SK-N-SH (cell line): ENCODE data around the gene SEZ6. TPM values are rescaled to one million over a fixed set of nuclear protein-coding genes. Genes with fewer than 3 reads are reported as not detected.

Source experiments
- CTCF ChIA-PET: fragments of 300-600, 350-600 bp; formaldehyde crosslinking; extraction: SDS; loops from one replicate; lab custom pipeline; 2021; lab: Yijun Ruan, JAX
- POLR2A ChIA-PET: fragments of 350-600 bp; sonication (Branson Sonifier 250); formaldehyde crosslinking; extraction: SDS; loops from one replicate; lab custom pipeline; 2020; ENCODE audit warnings: antibody characterized with exemption, inconsistent platforms; lab: Yijun Ruan, JAX
- DNase-seq: peaks from one replicate; pipeline ENCODE4 v3.0.0; 2012
- H2AFZ ChIP-seq: fragments of 200-600 bp; sonication (generic); 2 replicates; pipeline ENCODE4 v1.8.1; 2016; ENCODE audit warnings: antibody characterized with exemption, mild to moderate bottlenecking, low read depth
- H3F3A ChIP-seq: fragments of 200-600 bp; sonication (generic); replicated peaks from 2 replicates; pipeline ENCODE3; 2016; ENCODE audit warnings: antibody characterized with exemption, mild to moderate bottlenecking; ENCODE audit not compliant: insufficient read depth
- H3K27ac ChIP-seq, 2 experiments: fragments of 200-500 bp in 1 of 2; fragments of 200-600 bp in 1 of 2; sonication (Bioruptor generic) in 1 of 2; sonication (generic), shearing (Covaris generic) in 1 of 2; 2 replicates each; pipeline versions ENCODE4 v1.5.1 to v1.6.1; 2014 to 2016; ENCODE audit warnings: low read depth in 2 of 2, inconsistent platforms in 1 of 2, low read length in 1 of 2, mild to moderate bottlenecking in 1 of 2, mixed read lengths in 1 of 2
- H3K27me3 ChIP-seq: fragments of 200-600 bp; sonication (generic), shearing (Covaris generic); 2 replicates; pipeline ENCODE4 v1.6.1; 2016; ENCODE audit warnings: mixed run types; ENCODE audit not compliant: insufficient read depth
- H3K36me3 ChIP-seq, 2 experiments: fragments of 200-500 bp in 1 of 2; fragments of 200-600 bp in 1 of 2; sonication (Bioruptor generic) in 1 of 2; sonication (generic) in 1 of 2; replicated peaks in 1 of 2; 2 replicates each; pipeline versions ENCODE3 to v1.5.1; 2014 to 2016; ENCODE audit warnings: low read length in 1 of 2, mild to moderate bottlenecking in 1 of 2; ENCODE audit not compliant: insufficient read depth in 2 of 2, control insufficient read depth in 1 of 2
- H3K4me1 ChIP-seq, 2 experiments: fragments of 200-500 bp in 1 of 2; fragments of 200-600 bp in 1 of 2; sonication (Bioruptor generic) in 1 of 2; sonication (generic), shearing (Covaris generic) in 1 of 2; 2 replicates each; pipeline versions ENCODE4 v1.5.1 to v1.6.1; 2014 to 2016; ENCODE audit warnings: low read depth in 1 of 2, low read length in 1 of 2, mixed run types in 1 of 2; ENCODE audit not compliant: insufficient read depth in 2 of 2, control insufficient read depth in 1 of 2
- H3K4me2 ChIP-seq: fragments of 200-600 bp; sonication (generic), shearing (Covaris generic); 2 replicates; pipeline ENCODE4 v1.6.1; 2017; ENCODE audit warnings: mixed run types
- H3K4me3 ChIP-seq, 2 experiments: fragments of 200-500 bp in 1 of 2; fragments of 200-600 bp in 1 of 2; sonication (Bioruptor generic) in 1 of 2; sonication (generic), shearing (Covaris generic) in 1 of 2; 2 replicates each; pipeline versions ENCODE4 v1.5.1 to v1.8.1; 2014 to 2016; ENCODE audit warnings: low read depth in 2 of 2, inconsistent platforms in 1 of 2, low read length in 1 of 2, mild to moderate bottlenecking in 1 of 2, mixed read lengths in 1 of 2, moderate library complexity in 1 of 2
- H3K79me2 ChIP-seq: fragments of 200-600 bp; sonication (generic); 2 replicates; pipeline ENCODE4 v1.8.1; 2017; ENCODE audit warnings: mild to moderate bottlenecking; ENCODE audit not compliant: insufficient read depth
- H3K9ac ChIP-seq: fragments of 200-600 bp; sonication (generic); 2 replicates; pipeline ENCODE4 v1.6.1; 2017; ENCODE audit warnings: mixed run types
- H3K9me2 ChIP-seq: fragments of 200-600 bp; sonication (generic); 2 replicates; pipeline ENCODE4 v1.6.1; 2017; ENCODE audit warnings: mixed run types
- H3K9me3 ChIP-seq: fragments of 200-600 bp; sonication (generic); 2 replicates; pipeline ENCODE4 v1.6.1; 2017; ENCODE audit warnings: mixed run types, mild to moderate bottlenecking, moderate library complexity
- H4K20me1 ChIP-seq: fragments of 200-600 bp; sonication (generic); 2 replicates; pipeline ENCODE4 v1.6.1; 2017; ENCODE audit warnings: mild to moderate bottlenecking, mixed run types; ENCODE audit not compliant: insufficient read depth
- ELF1 ChIP-seq: IDR thresholded peaks from 2 replicates; pipeline ENCODE4 v1.4.0; 2012
- FOXM1 ChIP-seq: IDR thresholded peaks from 2 replicates; pipeline ENCODE4 v1.4.0; 2012; ENCODE audit warnings: low read depth, mild to moderate bottlenecking
- GATA2 ChIP-seq: sonication (generic); formaldehyde crosslinking; IDR thresholded peaks from 2 replicates; pipeline ENCODE4 v1.5.0; 2020; ENCODE audit warnings: mild to moderate bottlenecking, missing genetic modification reagents
- MEF2A ChIP-seq: IDR thresholded peaks from 2 replicates; pipeline ENCODE4 v1.4.0; 2012; ENCODE audit warnings: low read depth, borderline replicate concordance
- MXI1 ChIP-seq: IDR thresholded peaks from 2 replicates; pipeline ENCODE4 v1.6.1; 2012; ENCODE audit warnings: mild to moderate bottlenecking, low read depth, low read length, improper control_type of control experiment
- NFIC ChIP-seq: IDR thresholded peaks from 2 replicates; pipeline ENCODE4 v1.4.0; 2012; ENCODE audit warnings: borderline replicate concordance
- POLR2AphosphoS5 ChIP-seq: IDR thresholded peaks from 2 replicates; pipeline ENCODE4 v1.6.1; 2012; ENCODE audit warnings: low read depth, low read length
- RAD21 ChIP-seq: IDR thresholded peaks from 2 replicates; pipeline ENCODE4 v1.6.1; 2012; ENCODE audit warnings: mild to moderate bottlenecking, low read length
- RCOR1 ChIP-seq: fragments of 150-350 bp; IDR thresholded peaks from 2 replicates; pipeline ENCODE4 v1.6.1; 2017; ENCODE audit warnings: antibody characterized with exemption, low read length
- REST ChIP-seq: IDR thresholded peaks from 2 replicates; pipeline ENCODE4 v1.6.1; 2012; ENCODE audit warnings: mild to moderate bottlenecking, low read depth, low read length, moderate library complexity
- SIN3A ChIP-seq: IDR thresholded peaks from 2 replicates; pipeline ENCODE4 v1.6.1; 2012; ENCODE audit warnings: low read depth, mild to moderate bottlenecking, low read length, moderate library complexity, borderline replicate concordance
- TAF1 ChIP-seq: IDR thresholded peaks from 2 replicates; pipeline ENCODE4 v1.6.1; 2012; ENCODE audit warnings: low read depth, mild to moderate bottlenecking, low read length, moderate library complexity, borderline replicate concordance
- TCF12 ChIP-seq: IDR thresholded peaks from 2 replicates; pipeline ENCODE4 v1.4.0; 2012
- TEAD4 ChIP-seq: IDR thresholded peaks from 2 replicates; pipeline ENCODE4 v1.4.0; 2012; ENCODE audit warnings: mild to moderate bottlenecking, borderline replicate concordance; ENCODE audit not compliant: insufficient read depth
- USF1 ChIP-seq: IDR thresholded peaks from 2 replicates; pipeline ENCODE4 v1.4.0; 2012; ENCODE audit warnings: low read depth, borderline replicate concordance
- USF2 ChIP-seq: fragments of 150-350 bp; IDR thresholded peaks from 2 replicates; pipeline ENCODE4 v1.6.1; 2017; ENCODE audit warnings: antibody characterized with exemption, low read length, low read depth, borderline replicate concordance
- YY1 ChIP-seq: IDR thresholded peaks from 2 replicates; pipeline ENCODE4 v1.4.0; 2012; ENCODE audit warnings: low read depth, mild to moderate bottlenecking
- WGBS: methylation state at CpG from one replicate; pipeline ENCODE4 v1.1.6; 2017; ENCODE audit warnings: low lambda C conversion rate; 5-methylcytosine and 5-hydroxymethylcytosine counted together
- polyA plus RNA-seq, 3 experiments: library from polyadenylated mRNA; depleted of rRNA; stranded (reverse); fragments of >200 nt; gene quantifications; 2 replicates each; pipeline ENCODE4 v1.2.3, GENCODE V29; 2012
- TF ChIP-seq, protein P1 (sequence below): IDR thresholded peaks from 2 replicates; pipeline ENCODE4; 2012

The SEZ6 gene
- polyA plus RNA-seq, 1 of the 3 experiments (the other 2 are of a cell fraction) = 0.12 TPM

DNA sequence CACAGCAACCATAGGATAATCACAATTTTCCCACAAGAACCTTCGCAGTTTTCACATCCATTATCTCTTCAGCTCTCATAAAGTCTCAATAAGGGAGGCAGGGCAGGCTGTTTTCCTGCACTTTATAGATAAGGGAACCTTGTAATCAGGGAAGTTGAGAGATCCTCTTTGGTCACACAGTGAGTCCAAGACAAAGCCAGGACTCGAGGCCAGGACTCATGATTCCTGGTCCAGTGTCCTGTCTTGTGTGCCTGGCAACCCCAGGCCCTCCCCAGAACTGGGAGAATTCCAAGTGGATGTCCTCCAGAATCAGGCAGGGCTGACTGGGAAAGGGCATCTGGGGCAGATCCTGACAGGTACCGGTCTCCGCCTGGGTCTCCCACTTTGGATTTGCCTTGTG, 31.4 kb downstream of the SEZ6 start:
- no peak overlapping the region for H3K4me3 ChIP-seq
- no peak overlapping the region for H2AFZ ChIP-seq
- H3K9me2 ChIP-seq = no peaks in the 10 kb centered on the region
- peak overlapping the region in 1 of 2 experiments; percentile 96; a peak in 2 of 4 replicates for H3K27ac ChIP-seq
- no peak overlapping the region for H3K9ac ChIP-seq
- H3K4me2 ChIP-seq = no peak overlapping the region
- H4K20me1 ChIP-seq = 0 out of 2 replicates have a peak, but pooled peaks cover 4% of the 10 kb centered on the region
- CTCF ChIA-PET = interaction anchor here (1.0 to 10.2 kb wide), 10 partner anchors 10 to 174 kb away, joined by 3 to 341 read pairs (median 10); no protein-coding TSS in a partner anchor
- H3F3A ChIP-seq = no peaks in the 10 kb centered on the region
- peaks cover 0 to 86% of the 10 kb centered on the region in 2 experiments; a peak in 3 of 4 replicates for H3K4me1 ChIP-seq
- H3K36me3 ChIP-seq = no peaks in the 10 kb centered on the region
- no peaks in the 10 kb centered on the region for H3K9me3 ChIP-seq
- H3K27me3 ChIP-seq = peaks cover 4% of the 10 kb centered on the region; the same call in 1 of the 2 replicates
- WGBS = 76% methylated on average over 4 of the region's 4 CpGs
- TF ChIP-seq YY1 = no peak
- TF ChIP-seq TEAD4 = no peak
- TF ChIP-seq GATA2 (CRISPR knock-in tag) = no peak
- TF ChIP-seq MXI1 = no peak
- no peak for TF ChIP-seq POLR2AphosphoS5
- no peak for TF ChIP-seq USF1
- TF ChIP-seq FOXM1 = no peak
- no peak for TF ChIP-seq RAD21
- no peak for TF ChIP-seq SIN3A
- no peak for TF ChIP-seq ELF1
- TF ChIP-seq USF2 = no peak
- no peak for TF ChIP-seq TAF1
- TF ChIP-seq, all 33 proteins: peak for 0
- POLR2A ChIA-PET = interaction anchor here (1.5 to 2.3 kb wide), 3 partner anchors 21 to 74 kb away, joined by 3 to 17 read pairs (median 8); partner anchors contain the start of gene PHF12
- H3K79me2 ChIP-seq = no peaks in the 10 kb centered on the region
- no peak for DNase-seq

DNA sequence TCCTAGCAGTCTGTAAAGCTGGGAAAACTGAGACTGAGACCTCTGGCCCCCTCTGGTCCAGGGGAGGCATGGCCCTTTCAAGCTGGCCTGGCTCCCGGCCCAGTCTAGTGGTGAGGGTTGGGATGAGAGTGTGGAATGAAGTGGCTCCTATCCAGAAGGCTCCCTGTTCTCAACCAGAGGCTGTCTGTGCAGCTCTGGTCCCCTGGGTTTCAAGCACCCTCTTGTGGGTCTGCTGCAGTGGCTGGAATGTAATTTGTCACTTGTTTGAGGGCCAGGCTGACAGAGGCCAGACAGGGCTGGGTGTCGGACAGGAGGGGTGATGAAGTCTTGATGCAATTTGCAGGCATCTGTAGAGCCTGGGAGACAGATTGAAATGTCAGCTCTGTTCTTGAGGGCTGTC, 32.4 kb downstream of the SEZ6 start:
- no peak overlapping the region for H3K4me3 ChIP-seq
- no peak overlapping the region for H3K9ac ChIP-seq
- H3F3A ChIP-seq = no peaks in the 10 kb centered on the region
- ChIA-PET CTCF (interaction anchor here (0.6 to 10.2 kb wide), 34 partner anchors 9 to 317 kb away, joined by 3 to 341 read pairs (median 4); no protein-coding TSS in a partner anchor), POLR2A (interaction anchor here (0.7 to 2.3 kb wide), 9 partner anchors 22 to 207 kb away, joined by 3 to 17 read pairs (median 5); partner anchors contain the start of genes MYO18A and PHF12)
- no peaks in the 10 kb centered on the region for H3K36me3 ChIP-seq
- H4K20me1 ChIP-seq = 0 out of 2 replicates have a peak, but pooled peaks cover 4% of the 10 kb centered on the region
- DNase-seq = peak; percentile 86
- H3K9me3 ChIP-seq = no peaks in the 10 kb centered on the region
- H3K27me3 ChIP-seq = peaks cover 4% of the 10 kb centered on the region; the same call in 1 of the 2 replicates
- WGBS = 38% methylated on average over 2 of the region's 2 CpGs
- peaks cover 0 to 85% of the 10 kb centered on the region in 2 experiments; a peak in 3 of 4 replicates for H3K4me1 ChIP-seq
- no peaks in the 10 kb centered on the region for H3K9me2 ChIP-seq
- no peak overlapping the region for H2AFZ ChIP-seq
- H3K27ac ChIP-seq = peak overlapping the region in 1 of 2 experiments; percentile 96; a peak in 2 of 4 replicates
- no peak overlapping the region for H3K4me2 ChIP-seq
- no peaks in the 10 kb centered on the region for H3K79me2 ChIP-seq
- TF ChIP-seq USF1 (no peak), GATA2 (CRISPR knock-in tag) (peak; percentile 83), ELF1 (no peak), MXI1 (peak; percentile 83), MEF2A (no peak), REST (no peak), NFIC (peak; percentile 33; the same call in 1 of the 2 replicates), RCOR1 (peak; percentile 94), TCF12 (peak; percentile 36; the same call in 1 of the 2 replicates)
- TF ChIP-seq, protein P1, sequence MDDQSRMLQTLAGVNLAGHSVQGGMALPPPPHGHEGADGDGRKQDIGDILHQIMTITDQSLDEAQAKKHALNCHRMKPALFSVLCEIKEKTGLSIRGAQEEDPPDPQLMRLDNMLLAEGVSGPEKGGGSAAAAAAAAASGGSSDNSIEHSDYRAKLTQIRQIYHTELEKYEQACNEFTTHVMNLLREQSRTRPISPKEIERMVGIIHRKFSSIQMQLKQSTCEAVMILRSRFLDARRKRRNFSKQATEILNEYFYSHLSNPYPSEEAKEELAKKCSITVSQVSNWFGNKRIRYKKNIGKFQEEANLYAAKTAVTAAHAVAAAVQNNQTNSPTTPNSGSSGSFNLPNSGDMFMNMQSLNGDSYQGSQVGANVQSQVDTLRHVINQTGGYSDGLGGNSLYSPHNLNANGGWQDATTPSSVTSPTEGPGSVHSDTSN = peak; percentile 52
